Endothelial cell of umbilical vein (primary cell): ENCODE results near the gene SNX25.

ENCODE experiments used
- EZH2 ChIP-seq: IDR thresholded peaks from 2 replicates; pipeline ENCODE4 v1.6.1; 2012; ENCODE audit warnings: borderline replicate concordance, low read depth, mild to moderate bottlenecking, moderate library complexity, low read length, inconsistent platforms; ENCODE audit not compliant: severe bottlenecking
- JUN ChIP-seq: IDR thresholded peaks from 2 replicates; pipeline ENCODE4 v1.6.1; 2011; ENCODE audit warnings: borderline replicate concordance, low read depth; ENCODE audit not compliant: insufficient read length, insufficient read depth
- POLR2A ChIP-seq: IDR thresholded peaks from 2 replicates; pipeline ENCODE4 v1.6.1; 2012; ENCODE audit warnings: low read depth, mild to moderate bottlenecking, control low read depth, low read length
- POLR2AphosphoS5 ChIP-seq: IDR thresholded peaks from 2 replicates; pipeline ENCODE4 v1.6.1; 2012; ENCODE audit warnings: low read depth, mild to moderate bottlenecking, control low read depth, low read length, moderate library complexity; ENCODE audit not compliant: insufficient read depth
- TF ChIP-seq, protein P1 (sequence below), 2 donors: IDR thresholded peaks; 1 replicate in 1 of 2; 2 replicates in 1 of 2; pipeline ENCODE4 v1.5.1; 2011; ENCODE audit warnings: low read length in 2 of 2, mild to moderate bottlenecking in 2 of 2, moderate library complexity in 2 of 2, control low read depth in 1 of 2, inconsistent platforms in 1 of 2, low read depth in 1 of 2; ENCODE audit not compliant: insufficient read depth in 1 of 2; ENCODE audit errors: extremely low read depth in 1 of 2
- TF ChIP-seq, protein P2 (sequence below): IDR thresholded peaks from 2 replicates; pipeline ENCODE4 v1.6.1; 2011; ENCODE audit not compliant: insufficient read depth, insufficient read length

DNA sequence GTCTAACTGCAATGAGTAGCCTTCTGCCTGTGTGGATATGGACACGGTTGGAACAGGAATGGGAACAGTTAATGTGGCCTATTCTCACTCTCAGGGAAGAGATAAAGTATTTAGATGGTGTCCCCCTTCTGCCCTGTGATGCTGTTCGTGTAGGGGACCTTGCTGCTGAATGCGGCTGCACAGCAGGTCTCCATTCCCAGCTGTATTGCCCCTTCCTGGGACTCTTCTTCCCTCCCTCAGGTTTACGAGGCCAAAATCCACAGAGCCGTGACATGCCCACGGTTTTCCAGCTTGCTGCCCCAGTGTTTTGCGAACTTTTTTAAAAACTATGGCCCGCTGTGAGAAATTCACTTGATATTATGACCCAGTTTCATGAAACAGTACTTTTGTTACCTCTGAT lies 50.3 kb downstream of the SNX25 start:
- TF ChIP-seq, protein P1, sequence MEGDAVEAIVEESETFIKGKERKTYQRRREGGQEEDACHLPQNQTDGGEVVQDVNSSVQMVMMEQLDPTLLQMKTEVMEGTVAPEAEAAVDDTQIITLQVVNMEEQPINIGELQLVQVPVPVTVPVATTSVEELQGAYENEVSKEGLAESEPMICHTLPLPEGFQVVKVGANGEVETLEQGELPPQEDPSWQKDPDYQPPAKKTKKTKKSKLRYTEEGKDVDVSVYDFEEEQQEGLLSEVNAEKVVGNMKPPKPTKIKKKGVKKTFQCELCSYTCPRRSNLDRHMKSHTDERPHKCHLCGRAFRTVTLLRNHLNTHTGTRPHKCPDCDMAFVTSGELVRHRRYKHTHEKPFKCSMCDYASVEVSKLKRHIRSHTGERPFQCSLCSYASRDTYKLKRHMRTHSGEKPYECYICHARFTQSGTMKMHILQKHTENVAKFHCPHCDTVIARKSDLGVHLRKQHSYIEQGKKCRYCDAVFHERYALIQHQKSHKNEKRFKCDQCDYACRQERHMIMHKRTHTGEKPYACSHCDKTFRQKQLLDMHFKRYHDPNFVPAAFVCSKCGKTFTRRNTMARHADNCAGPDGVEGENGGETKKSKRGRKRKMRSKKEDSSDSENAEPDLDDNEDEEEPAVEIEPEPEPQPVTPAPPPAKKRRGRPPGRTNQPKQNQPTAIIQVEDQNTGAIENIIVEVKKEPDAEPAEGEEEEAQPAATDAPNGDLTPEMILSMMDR (IDR thresholded peaks at IDR 0.05; ENCODE audit: extremely low read depth in 1 of 2, insufficient read depth in 1 of 2, low read depth in 1 of 2, low read length in 2 of 2), result no peak
- TF ChIP-seq POLR2A, result no peak
- no peak for TF ChIP-seq EZH2
- TF ChIP-seq JUN, result no peak
- TF ChIP-seq, protein P2, sequence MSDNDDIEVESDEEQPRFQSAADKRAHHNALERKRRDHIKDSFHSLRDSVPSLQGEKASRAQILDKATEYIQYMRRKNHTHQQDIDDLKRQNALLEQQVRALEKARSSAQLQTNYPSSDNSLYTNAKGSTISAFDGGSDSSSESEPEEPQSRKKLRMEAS, result no peak
- no peak for TF ChIP-seq POLR2AphosphoS5
